Measurements from ENCODE around the gene ATP2B2. TPM values are rescaled to one million over a fixed set of nuclear protein-coding genes. Genes with fewer than 3 reads are reported as not detected.

The ATP2B2 gene
- total RNA-seq, 2 donors from 2014 or later: not detected

DNA sequence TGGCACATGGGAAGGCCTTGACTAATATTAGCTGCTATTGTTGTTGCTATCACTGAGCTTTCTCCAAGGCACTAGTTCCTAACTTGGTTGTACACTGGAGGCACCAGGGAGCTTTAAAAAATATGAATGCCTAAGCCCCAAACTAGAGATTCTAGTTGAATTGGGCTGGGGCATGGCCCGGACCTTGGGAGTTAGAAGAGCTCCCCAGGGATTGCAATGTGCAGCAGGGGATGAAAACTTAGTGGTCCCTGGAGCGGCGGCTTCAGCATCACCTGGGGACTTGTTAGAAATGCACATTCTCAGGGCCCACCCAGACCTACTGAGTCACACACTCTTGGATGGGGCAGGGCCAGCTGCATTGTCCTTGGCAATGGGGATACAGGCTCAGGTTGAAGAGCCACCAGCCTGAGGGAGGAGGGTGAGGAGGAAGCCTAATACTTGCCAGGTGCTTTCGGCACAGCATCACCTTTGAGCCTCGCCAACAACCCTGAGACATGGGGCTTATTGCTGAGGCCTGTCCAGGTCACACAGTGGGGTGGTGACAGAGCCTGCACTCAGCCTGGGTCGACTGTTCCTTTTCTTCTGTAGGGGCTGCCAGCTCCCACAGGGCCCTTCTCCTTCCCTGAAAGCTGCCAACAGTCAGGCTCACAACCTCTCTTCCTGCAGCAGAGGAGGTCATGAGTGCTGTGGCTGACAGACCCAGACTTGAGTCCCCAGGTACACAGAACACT is 84.5 kb downstream of the ATP2B2 start:
- no peaks in the 10 kb centered on the region for H3K9me3 Mint-ChIP-seq
- no peaks in the 10 kb centered on the region for H3K36me3 Mint-ChIP-seq
- no peak for ATAC-seq
- no peak for DNase-seq (ENCODE audit: low spot score in 2 of 2)
- H3K27ac Mint-ChIP-seq: peak overlapping the region in 1 of 2 donors; percentile 32

DNA sequence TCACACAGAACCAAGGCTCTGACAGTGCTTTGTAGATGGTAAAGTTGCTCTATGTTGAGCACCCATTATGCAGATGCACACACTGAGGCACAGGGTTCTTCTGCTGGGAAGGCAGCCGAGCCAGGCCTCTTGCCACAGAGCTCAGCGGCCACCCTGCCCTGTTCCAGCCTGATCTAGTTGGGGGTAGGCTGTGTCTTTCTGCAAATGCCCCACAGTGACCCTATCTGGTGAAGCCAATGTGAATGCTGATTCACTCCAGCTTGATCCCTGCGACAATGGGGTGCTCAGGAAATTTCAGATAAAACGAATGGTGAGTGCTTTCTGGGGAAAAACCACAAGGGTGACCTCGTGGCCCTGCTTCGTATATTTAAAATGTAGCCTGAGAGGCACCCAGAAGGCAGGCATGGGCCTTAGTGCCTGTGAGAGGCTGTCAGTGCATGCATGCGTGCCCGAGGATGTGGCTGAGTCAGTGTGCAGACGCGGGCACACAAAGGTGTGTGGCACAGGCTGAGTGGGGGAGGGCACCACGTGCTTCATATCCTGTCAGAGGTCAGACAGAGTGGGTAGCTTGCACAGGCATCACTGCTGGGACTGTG is 85.7 kb downstream of the ATP2B2 start:
- peak overlapping the region in 1 of 2 donors; percentile 32 for H3K27ac Mint-ChIP-seq
- H3K36me3 Mint-ChIP-seq: no peaks in the 10 kb centered on the region
- no peak for DNase-seq (ENCODE audit: low spot score in 2 of 2)
- ATAC-seq: peak; percentile 61 to 87
- no peaks in the 10 kb centered on the region for H3K9me3 Mint-ChIP-seq

DNA sequence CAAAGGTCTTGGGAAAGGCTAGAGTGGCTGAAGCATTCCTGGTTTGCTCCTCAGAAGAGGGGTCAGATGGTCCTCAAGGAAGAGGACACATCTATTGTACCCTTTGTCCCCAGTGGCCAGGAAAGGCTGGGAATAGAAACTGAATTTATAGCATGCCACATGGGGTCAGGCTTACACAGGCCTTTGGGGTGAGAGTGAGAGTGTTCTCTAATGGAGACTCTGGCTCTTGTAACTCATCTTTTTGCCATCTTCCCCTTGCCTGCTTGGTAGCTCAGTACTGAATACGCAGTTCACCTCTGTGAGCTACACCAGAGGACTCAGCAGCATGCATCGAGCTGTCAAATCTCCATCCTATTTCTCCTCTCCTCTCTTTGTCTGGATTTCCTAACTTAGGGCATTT is 87.5 kb downstream of the ATP2B2 start:
- peak in 1 of 2 donors; percentile 51 for ATAC-seq
- no peak overlapping the region for H3K27ac Mint-ChIP-seq
- no peak for DNase-seq (ENCODE audit: low spot score in 2 of 2)

DNA sequence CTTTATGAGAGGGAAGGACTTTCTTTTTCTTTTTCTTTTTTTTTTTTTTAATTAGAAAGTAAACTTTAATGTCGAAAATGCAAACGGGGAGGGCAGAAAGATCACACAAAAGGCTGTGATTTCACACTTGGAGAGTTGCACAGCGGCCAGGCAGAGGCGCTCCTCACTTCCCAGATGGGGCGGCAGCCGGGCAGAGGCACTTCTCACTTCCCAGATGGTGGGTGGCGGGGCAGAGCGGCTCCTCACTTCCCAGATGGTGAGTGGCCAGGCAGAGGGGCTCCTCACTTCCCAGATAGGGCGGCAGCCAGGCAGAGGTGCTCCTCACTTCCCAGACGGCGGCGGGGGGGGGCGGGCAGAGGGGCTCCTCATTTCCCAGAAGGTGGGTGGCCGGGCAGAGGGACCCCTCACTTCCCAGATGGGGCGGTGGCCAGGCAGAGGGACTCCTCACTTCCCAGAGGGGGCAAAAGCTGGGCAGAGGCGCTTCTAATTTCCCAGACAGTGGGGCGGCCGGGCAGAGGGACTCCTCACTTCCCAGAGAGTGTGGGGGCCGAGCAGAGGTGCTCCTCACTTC is 88.6 kb downstream of the ATP2B2 start:
- ATAC-seq (no peak), DNase-seq (ENCODE audit: low spot score in 2 of 2) (no peak)
- H3K27ac Mint-ChIP-seq: no peak overlapping the region
- H3K36me3 Mint-ChIP-seq: no peaks in the 10 kb centered on the region
- H3K9me3 Mint-ChIP-seq: no peaks in the 10 kb centered on the region

More for the DNA sequence above, 87.5 kb downstream of the ATP2B2 start:
- H3K9me3 Mint-ChIP-seq: no peaks in the 10 kb centered on the region
- no peaks in the 10 kb centered on the region for H3K36me3 Mint-ChIP-seq

GRCh38 chr3:10413041-10413440 is 92.3 kb downstream of the ATP2B2 start:
- ATAC-seq: no peak
- DNase-seq (ENCODE audit: low spot score in 2 of 2): no peak
- no peak overlapping the region for H3K27ac Mint-ChIP-seq
- no peaks in the 10 kb centered on the region for H3K36me3 Mint-ChIP-seq
- no peaks in the 10 kb centered on the region for H3K9me3 Mint-ChIP-seq

DNA sequence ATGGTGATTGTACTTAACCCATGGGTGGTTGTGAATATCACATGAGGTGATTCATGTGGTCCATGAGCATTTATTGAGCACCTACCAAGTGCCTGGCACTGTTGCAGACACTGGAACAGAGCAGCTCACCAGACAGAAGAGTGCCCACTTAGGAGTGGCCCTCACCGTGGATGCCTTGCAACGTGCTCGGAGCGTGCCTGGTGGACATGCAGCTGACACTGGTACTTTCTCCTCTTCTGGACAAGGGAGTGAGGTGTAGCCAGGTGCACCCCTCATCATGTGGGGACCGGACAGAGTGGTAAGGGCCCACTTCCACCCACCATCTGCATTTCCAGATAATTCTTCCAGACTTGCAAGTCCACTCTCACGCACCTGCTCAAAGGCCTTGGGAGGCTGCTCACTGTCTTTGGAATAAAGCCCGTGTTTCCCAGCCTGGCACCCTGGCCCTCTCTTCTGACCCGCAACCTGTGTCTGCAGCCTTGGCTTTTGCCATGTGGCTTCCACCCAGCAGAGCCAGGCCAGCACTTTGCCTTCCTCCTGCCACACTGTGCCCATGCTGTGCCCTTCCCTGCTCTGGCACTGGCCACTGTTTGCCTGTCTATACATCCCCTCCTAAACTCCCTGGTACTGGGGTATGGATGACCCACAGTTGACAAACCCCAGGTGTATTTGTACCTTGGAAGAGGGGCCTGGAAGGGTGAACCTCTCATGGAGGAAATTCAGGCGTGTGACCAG is 93.6 kb downstream of the ATP2B2 start:
- Mint-ChIP-seq H3K9me3 (no peaks in the 10 kb centered on the region), H3K36me3 (no peaks in the 10 kb centered on the region), H3K27ac (peak overlapping the region in 1 of 2 donors; percentile 30)
- ATAC-seq (no peak), DNase-seq (ENCODE audit: low spot score in 2 of 2) (no peak)

- DNase-seq (ENCODE audit: low spot score in 2 of 2) (no peak), ATAC-seq (no peak)
- Mint-ChIP-seq H3K36me3 (no peaks in the 10 kb centered on the region), H3K9me3 (no peaks in the 10 kb centered on the region), H3K27ac (peak overlapping the region in 1 of 2 donors; percentile 44)
These were observed 94.9 kb downstream of the ATP2B2 start for GRCh38 chr3:10410383-10411002.

DNA sequence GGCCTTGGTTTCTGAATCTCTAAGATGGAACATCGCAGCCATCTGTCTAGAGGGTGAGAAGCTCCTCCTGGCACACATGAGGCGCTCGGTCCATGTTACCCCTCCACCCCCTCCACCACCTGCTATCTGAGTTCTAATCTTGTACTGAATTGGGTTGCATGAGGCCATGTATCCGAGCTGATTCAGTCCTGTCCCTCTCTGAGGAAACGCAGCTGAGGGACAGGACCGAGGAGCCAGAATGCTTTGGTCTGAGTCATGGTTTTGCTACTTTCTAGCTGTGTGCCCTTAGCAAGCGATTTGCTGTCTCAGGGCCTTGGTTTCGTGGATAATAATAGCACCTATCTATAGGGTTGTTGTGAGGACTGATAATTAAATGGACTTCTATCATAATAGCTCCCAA is 96.7 kb downstream of the ATP2B2 start:
- H3K36me3 Mint-ChIP-seq: no peaks in the 10 kb centered on the region
- DNase-seq (ENCODE audit: low spot score in 2 of 2): no peak
- ATAC-seq: no peak
- no peaks in the 10 kb centered on the region for H3K9me3 Mint-ChIP-seq
- H3K27ac Mint-ChIP-seq: no peak overlapping the region

- H3K27ac Mint-ChIP-seq: no peak overlapping the region
- no peaks in the 10 kb centered on the region for H3K9me3 Mint-ChIP-seq
- ATAC-seq (no peak), DNase-seq (ENCODE audit: low spot score in 2 of 2) (no peak)
- no peaks in the 10 kb centered on the region for H3K36me3 Mint-ChIP-seq
These were observed 98.0 kb downstream of the ATP2B2 start for GRCh38 chr3:10407361-10407760.

GRCh38 chr3:10406414-10406813 is 99.0 kb downstream of the ATP2B2 start:
- DNase-seq (ENCODE audit: low spot score in 2 of 2) (no peak), ATAC-seq (no peak)
- Mint-ChIP-seq H3K9me3 (no peaks in the 10 kb centered on the region), H3K27ac (no peak overlapping the region), H3K36me3 (no peaks in the 10 kb centered on the region)

- DNase-seq (ENCODE audit: low spot score in 2 of 2) (no peak), ATAC-seq (no peak)
- no peaks in the 10 kb centered on the region for H3K36me3 Mint-ChIP-seq
- no peaks in the 10 kb centered on the region for H3K9me3 Mint-ChIP-seq
- peak overlapping the region in 1 of 2 donors; percentile 14 for H3K27ac Mint-ChIP-seq
These were observed 99.6 kb downstream of the ATP2B2 start for GRCh38 chr3:10405816-10406215.

DNA sequence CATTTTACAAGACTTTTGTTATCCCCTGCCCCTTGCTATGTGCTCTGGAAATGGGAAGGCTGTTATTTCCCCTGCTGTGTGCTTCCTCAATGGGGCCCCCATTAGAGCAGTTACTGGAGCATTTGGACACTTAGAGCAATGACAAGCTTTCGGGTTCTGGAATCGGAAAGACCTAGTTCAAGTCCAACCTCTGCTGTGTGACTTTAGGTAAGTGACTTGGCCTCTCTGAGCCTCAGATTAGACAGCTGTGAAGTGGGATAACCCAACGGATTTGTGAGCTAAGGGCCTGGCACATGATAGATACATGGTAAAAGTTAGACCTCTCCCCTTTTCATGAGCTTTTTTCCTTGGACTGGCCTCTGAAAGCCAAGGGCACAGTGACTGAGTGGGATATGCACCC is 100.5 kb downstream of the ATP2B2 start:
- ATAC-seq (no peak), DNase-seq (ENCODE audit: low spot score in 2 of 2) (no peak)
- Mint-ChIP-seq H3K36me3 (no peaks in the 10 kb centered on the region), H3K9me3 (no peaks in the 10 kb centered on the region), H3K27ac (no peak overlapping the region)

DNA sequence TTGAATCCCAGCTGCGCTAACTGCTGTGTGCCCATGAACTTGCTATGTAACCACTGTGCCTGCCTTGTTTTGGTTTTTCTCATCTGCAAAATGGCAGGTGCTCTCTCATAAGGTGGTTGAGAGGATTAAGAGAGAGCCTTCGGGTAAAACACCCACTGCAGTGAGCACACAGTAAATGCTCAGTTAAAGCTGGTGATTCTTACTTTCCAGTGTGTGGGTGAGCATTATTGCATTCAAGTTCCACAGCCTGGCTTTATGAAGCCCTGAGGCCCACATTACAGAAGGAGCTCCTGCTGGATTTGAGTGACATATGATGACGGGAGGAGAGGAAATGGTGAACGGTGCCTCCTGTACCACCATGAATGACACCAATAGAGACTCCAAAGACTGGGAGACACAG is 101.0 kb downstream of the ATP2B2 start:
- Mint-ChIP-seq H3K36me3 (no peaks in the 10 kb centered on the region), H3K9me3 (no peaks in the 10 kb centered on the region), H3K27ac (no peak overlapping the region)
- ATAC-seq (no peak), DNase-seq (ENCODE audit: low spot score in 2 of 2) (no peak)

GRCh38 chr3:10401990-10402761 is 103.2 kb downstream of the ATP2B2 start:
- no peak for ATAC-seq
- Mint-ChIP-seq H3K9me3 (no peaks in the 10 kb centered on the region), H3K27ac (no peak overlapping the region), H3K36me3 (no peaks in the 10 kb centered on the region)
- DNase-seq (ENCODE audit: low spot score in 2 of 2): no peak

- H3K36me3 Mint-ChIP-seq: no peaks in the 10 kb centered on the region
- DNase-seq (ENCODE audit: low spot score in 2 of 2) (no peak), ATAC-seq (no peak)
- no peaks in the 10 kb centered on the region for H3K9me3 Mint-ChIP-seq
- peak overlapping the region in 1 of 2 donors; percentile 18 for H3K27ac Mint-ChIP-seq
These were observed 104.5 kb downstream of the ATP2B2 start for GRCh38 chr3:10400749-10401495.

All from activated naive CD4-positive, alpha-beta T cell treated with anti-CD3 and anti-CD28 coated beads, Interleukin-2, amount 50 U/mL, for 72 hours (primary cell).